Panc1 (cell line): ENCODE data around the gene MTHFD1L.

Experiments used
- CTCF ChIP-seq: fragments of 450-650 bp; IDR thresholded peaks from 2 replicates; pipeline ENCODE4 v1.5.1; 2017; ENCODE audit warnings: mild to moderate bottlenecking
- POLR2AphosphoS5 ChIP-seq: IDR thresholded peaks from 2 replicates; pipeline ENCODE4 v1.6.1; 2012; ENCODE audit warnings: mild to moderate bottlenecking, low read depth, low read length, moderate library complexity
- SIN3A ChIP-seq: IDR thresholded peaks from 2 replicates; pipeline ENCODE4 v1.6.1; 2012; ENCODE audit warnings: low read depth, mild to moderate bottlenecking, low read length, moderate library complexity, borderline replicate concordance; ENCODE audit not compliant: insufficient read depth
- TCF7L2 ChIP-seq: IDR thresholded peaks from 2 replicates; pipeline ENCODE4 v1.6.1; 2011; ENCODE audit warnings: mild to moderate bottlenecking, low read depth, low read length, inconsistent platforms
- TF ChIP-seq, protein P1 (sequence below), 2 experiments: IDR thresholded peaks; 2 replicates each; pipeline ENCODE4 v1.6.1; 2011 to 2012; ENCODE audit warnings: low read depth in 2 of 2, control low read depth in 1 of 2, low read length in 1 of 2, mild to moderate bottlenecking in 1 of 2, moderate library complexity in 1 of 2; ENCODE audit not compliant: insufficient read depth in 1 of 2

DNA sequence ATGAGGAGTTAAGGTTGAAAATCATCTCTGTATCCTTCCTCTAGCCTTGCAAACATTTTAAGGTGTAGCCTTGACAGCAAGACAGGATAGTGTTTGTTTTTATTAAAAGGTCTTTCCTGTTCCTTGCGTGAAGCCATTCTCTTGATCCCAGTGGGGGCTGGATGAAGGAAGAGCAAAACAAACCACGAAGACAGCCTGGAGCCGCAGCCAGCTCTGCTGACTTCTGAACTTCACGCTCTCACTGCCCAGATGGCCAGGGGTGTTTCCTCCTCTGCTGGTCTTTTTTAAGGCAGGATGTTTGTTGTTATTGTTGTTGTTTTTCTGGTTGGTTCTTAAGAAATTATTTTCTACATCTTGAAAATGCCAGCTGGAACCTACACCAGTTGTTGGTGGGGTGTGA lies 156.4 kb downstream of the MTHFD1L start:
- TF ChIP-seq CTCF, result no peak
- TF ChIP-seq SIN3A, result no peak
- TF ChIP-seq POLR2AphosphoS5, result no peak
- no peak for TF ChIP-seq TCF7L2
- TF ChIP-seq, protein P1, sequence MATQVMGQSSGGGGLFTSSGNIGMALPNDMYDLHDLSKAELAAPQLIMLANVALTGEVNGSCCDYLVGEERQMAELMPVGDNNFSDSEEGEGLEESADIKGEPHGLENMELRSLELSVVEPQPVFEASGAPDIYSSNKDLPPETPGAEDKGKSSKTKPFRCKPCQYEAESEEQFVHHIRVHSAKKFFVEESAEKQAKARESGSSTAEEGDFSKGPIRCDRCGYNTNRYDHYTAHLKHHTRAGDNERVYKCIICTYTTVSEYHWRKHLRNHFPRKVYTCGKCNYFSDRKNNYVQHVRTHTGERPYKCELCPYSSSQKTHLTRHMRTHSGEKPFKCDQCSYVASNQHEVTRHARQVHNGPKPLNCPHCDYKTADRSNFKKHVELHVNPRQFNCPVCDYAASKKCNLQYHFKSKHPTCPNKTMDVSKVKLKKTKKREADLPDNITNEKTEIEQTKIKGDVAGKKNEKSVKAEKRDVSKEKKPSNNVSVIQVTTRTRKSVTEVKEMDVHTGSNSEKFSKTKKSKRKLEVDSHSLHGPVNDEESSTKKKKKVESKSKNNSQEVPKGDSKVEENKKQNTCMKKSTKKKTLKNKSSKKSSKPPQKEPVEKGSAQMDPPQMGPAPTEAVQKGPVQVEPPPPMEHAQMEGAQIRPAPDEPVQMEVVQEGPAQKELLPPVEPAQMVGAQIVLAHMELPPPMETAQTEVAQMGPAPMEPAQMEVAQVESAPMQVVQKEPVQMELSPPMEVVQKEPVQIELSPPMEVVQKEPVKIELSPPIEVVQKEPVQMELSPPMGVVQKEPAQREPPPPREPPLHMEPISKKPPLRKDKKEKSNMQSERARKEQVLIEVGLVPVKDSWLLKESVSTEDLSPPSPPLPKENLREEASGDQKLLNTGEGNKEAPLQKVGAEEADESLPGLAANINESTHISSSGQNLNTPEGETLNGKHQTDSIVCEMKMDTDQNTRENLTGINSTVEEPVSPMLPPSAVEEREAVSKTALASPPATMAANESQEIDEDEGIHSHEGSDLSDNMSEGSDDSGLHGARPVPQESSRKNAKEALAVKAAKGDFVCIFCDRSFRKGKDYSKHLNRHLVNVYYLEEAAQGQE (IDR thresholded peaks at IDR 0.05; ENCODE audit: insufficient read depth in 1 of 2, low read depth in 2 of 2, low read length in 1 of 2), result no peak
